A549 (cell line): ENCODE results near the gene PEX26. TPM values are rescaled to one million over a fixed set of nuclear protein-coding genes. Genes with fewer than 3 reads are reported as not detected.
"Not testable (repeated sequence)": the region's sequence is repeated elsewhere in the genome, so short reads cannot be mapped to it uniquely, and the experiment has no call there.

ENCODE experiments used
- ATAC-seq, 2 experiments: fragments of 200-7000 bp in 1 of 2; fragments of >200 bp in 1 of 2; cut with Nextera tagmentation in 1 of 2; cut with Tn5 transposase in 1 of 2; 3 replicates each; pipeline versions ENCODE4 v1.8.0 to v1.9.1; 2018 to 2020; ENCODE audit warnings: mild to moderate bottlenecking in 1 of 2, moderate library complexity in 1 of 2
- CTCF ChIA-PET: fragments of 300-600 bp; sonication (Branson Sonifier 250); formaldehyde crosslinking; extraction: SDS; loops from one replicate; lab custom pipeline; 2021; ENCODE audit warnings: antibody characterized with exemption, inconsistent platforms; lab: Yijun Ruan, JAX
- POLR2A ChIA-PET: fragments of 350-600 bp; formaldehyde crosslinking; extraction: SDS; loops from one replicate; lab custom pipeline; 2021; ENCODE audit warnings: antibody characterized with exemption, inconsistent platforms; lab: Yijun Ruan, JAX
- DNase-seq, 2 experiments: peaks; one replicate each; pipeline versions ENCODE4 v3.0.0 to v3.0.0-alpha.2; 2011 to 2016; ENCODE audit warnings: low read depth in 1 of 2, low spot score in 1 of 2
- FAIRE-seq: peaks from 2 replicates; lab custom pipeline; 2011; peaks lifted over from hg19 to GRCh38; lab: Jason Lieb, UNC
- H3K27ac ChIP-seq, 2 experiments: fragments of >200 bp; sonication (Bioruptor Twin); formaldehyde crosslinking; 3 replicates each; pipeline ENCODE4 v1.5.1; 2016 to 2017
- H3K4me1 ChIP-seq: fragments of >200 bp; sonication (Bioruptor Twin); formaldehyde crosslinking; 3 replicates; pipeline ENCODE4 v1.6.1; 2016
- H3K4me2 ChIP-seq: fragments of >200 bp; sonication (Bioruptor Twin); formaldehyde crosslinking; 3 replicates; pipeline ENCODE4 v1.6.1; 2016
- H3K4me3 ChIP-seq: fragments of >200 bp; sonication (Bioruptor Twin); formaldehyde crosslinking; 3 replicates; pipeline ENCODE4 v1.5.1; 2016
- H3K9me3 ChIP-seq: fragments of >200 bp; sonication (Bioruptor Twin); formaldehyde crosslinking; 3 replicates; pipeline ENCODE4 v1.6.1; 2016
- CEBPB ChIP-seq, 2 experiments: fragments of >200 bp in 1 of 2; sonication (Bioruptor Twin) in 1 of 2; formaldehyde crosslinking in 1 of 2; IDR thresholded peaks; 2 replicates each; pipeline ENCODE4 v1.6.1; 2012 to 2016
- CHD2 ChIP-seq: fragments of 150-350 bp; IDR thresholded peaks from 2 replicates; pipeline ENCODE4 v1.6.1; 2014; ENCODE audit warnings: low read length; ENCODE audit not compliant: partially characterized antibody
- EHMT2 ChIP-seq: fragments of 200-600 bp; sonication (generic); IDR thresholded peaks from 2 replicates; pipeline ENCODE4 v1.6.1; 2016; ENCODE audit warnings: antibody characterized with exemption, low read depth, mild to moderate bottlenecking, moderate library complexity
- ESRRA ChIP-seq: fragments of 150-350 bp; IDR thresholded peaks from 2 replicates; pipeline ENCODE4 v1.6.1; 2014; ENCODE audit warnings: mild to moderate bottlenecking, low read length, borderline replicate concordance
- JUNB ChIP-seq: fragments of >200 bp; sonication (Bioruptor Twin); formaldehyde crosslinking; IDR thresholded peaks from 2 replicates; pipeline ENCODE4 v1.6.1; 2016
- MAZ ChIP-seq: fragments of 150-350 bp; IDR thresholded peaks from 2 replicates; pipeline ENCODE4 v1.6.1; 2014; ENCODE audit warnings: antibody characterized with exemption, low read depth, low read length, borderline replicate concordance
- MYC ChIP-seq: IDR thresholded peaks from 2 replicates; pipeline ENCODE4 v1.6.1; 2012; ENCODE audit warnings: mild to moderate bottlenecking, inconsistent platforms, low read length, improper control_type of control experiment, borderline replicate concordance
- NR3C1 ChIP-seq: fragments of >200 bp; sonication (Bioruptor Twin); formaldehyde crosslinking; IDR thresholded peaks from 3 replicates; pipeline ENCODE4 v1.6.1; 2017
- RAD21 ChIP-seq, 2 experiments: fragments of >200 bp in 1 of 2; sonication (Bioruptor Twin) in 1 of 2; formaldehyde crosslinking in 1 of 2; IDR thresholded peaks in 1 of 2; conservative IDR thresholded peaks in 1 of 2; 2 replicates in 1 of 2; 3 replicates in 1 of 2; pipeline ENCODE4 v1.6.1; 2012 to 2018; ENCODE audit warnings: inconsistent platforms in 1 of 2
- RNF2 ChIP-seq: fragments of 200-600 bp; sonication (generic); IDR thresholded peaks from 2 replicates; pipeline ENCODE4 v1.6.1; 2016; ENCODE audit warnings: low read depth, mild to moderate bottlenecking, antibody characterized with exemption, moderate library complexity, borderline replicate concordance
- SMC3 ChIP-seq: fragments of >200 bp; sonication (Bioruptor Twin); formaldehyde crosslinking; IDR thresholded peaks from 3 replicates; pipeline ENCODE4 v1.6.1; 2018; ENCODE audit warnings: inconsistent platforms
- SREBF2 ChIP-seq: fragments of 450-650 bp; IDR thresholded peaks from 2 replicates; pipeline ENCODE4 v1.6.1; 2014; ENCODE audit warnings: mild to moderate bottlenecking, moderate library complexity
- TFCP2L1 ChIP-seq: fragments of 250-450 bp; sonication (Bioruptor Pico); IDR thresholded peaks from 2 replicates; pipeline ENCODE4 v1.5.0; 2021; ENCODE audit warnings: mild to moderate bottlenecking
- ZC3H11A ChIP-seq: fragments of 450-650 bp; IDR thresholded peaks from 2 replicates; pipeline ENCODE4 v1.6.1; 2014; ENCODE audit warnings: antibody characterized with exemption, mild to moderate bottlenecking
- WGBS: methylation state at CpG from one replicate; pipeline ENCODE4 v1.1.6; 2017; ENCODE audit errors: missing lambda C conversion rate; 5-methylcytosine and 5-hydroxymethylcytosine counted together
- polyA plus RNA-seq, 4 experiments: library from polyadenylated mRNA; depleted of rRNA in 3 of 4; stranded (reverse); fragments of >200 nt; fragmentation: RNase III in 1 of 4; extraction: RNeasy Plus Mini Kit Qiagen cat#74134 plus additional on column Dnase treatment in 1 of 4; gene quantifications; 2 replicates in 3 of 4; 3 replicates in 1 of 4; pipeline ENCODE4 v1.2.3, GENCODE V29; 2011 to 2017
- TF ChIP-seq, protein P1 (sequence below): IDR thresholded peaks from 2 replicates; pipeline ENCODE4 v1.6.1; 2012; ENCODE audit warnings: low read depth, borderline replicate concordance
- TF ChIP-seq, protein P2 (sequence below): IDR thresholded peaks from 2 replicates; pipeline ENCODE4 v1.6.1; 2012
- TF ChIP-seq, protein P3 (sequence below): fragments of >200 bp; sonication (Bioruptor Twin); formaldehyde crosslinking; IDR thresholded peaks from 3 replicates; pipeline ENCODE4 v1.5.1; 2016
- TF ChIP-seq, protein P4 (sequence below): fragments of 250-450 bp; sonication (Bioruptor Pico); IDR thresholded peaks from 2 replicates; pipeline ENCODE4 v1.5.0; 2020; ENCODE audit warnings: low read depth, mild to moderate bottlenecking, moderate library complexity

The PEX26 gene
- polyA plus RNA-seq, 2 of the 4 experiments (the other 2 are of a cell fraction), result 11.8 to 12.4 TPM

DNA sequence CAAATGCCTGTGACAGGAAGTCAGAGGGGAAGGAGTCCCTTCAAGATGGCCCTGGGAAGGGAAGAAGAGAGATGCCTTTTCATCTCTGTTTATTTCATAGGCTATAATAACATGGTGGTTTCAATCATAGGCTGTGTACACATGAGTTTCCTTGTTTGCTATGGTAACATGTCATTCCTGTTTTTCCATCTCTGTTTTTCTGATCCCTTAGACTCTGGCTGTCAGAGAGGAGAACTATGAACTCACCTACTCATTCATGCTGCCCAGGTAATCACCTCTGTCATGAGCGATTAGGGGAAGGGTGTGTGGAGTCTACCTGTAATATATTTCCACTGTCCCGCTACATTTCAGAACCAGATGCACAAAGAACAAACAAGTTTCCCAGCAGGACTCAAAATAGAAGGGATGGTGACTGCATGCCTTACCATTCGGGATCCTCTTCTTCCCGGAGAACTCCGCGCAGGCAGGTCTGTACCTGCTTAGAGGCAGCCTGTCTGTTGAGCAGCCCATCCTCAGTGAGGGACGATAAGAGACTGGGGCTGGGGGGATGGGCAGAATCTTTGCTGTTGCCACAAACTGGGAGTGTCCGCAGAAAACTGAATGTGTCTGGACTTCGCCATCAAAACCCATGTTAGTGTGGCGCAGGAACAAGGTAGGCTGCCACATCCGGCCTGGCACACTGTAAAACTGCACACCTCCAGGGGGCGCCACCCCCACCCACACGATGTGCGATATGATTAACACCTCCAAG is 7.1 kb upstream of the PEX26 start:
- Histone ChIP-seq H3K4me1 (peaks cover 13% of the 10 kb centered on the region), H3K27ac (peak overlapping the region; percentile 17 to 33; a peak in 2 of 6 replicates), H3K9me3 (no peaks in the 10 kb centered on the region), H3K4me2 (no peak overlapping the region), H3K4me3 (no peak overlapping the region)
- WGBS, result 77% methylated on average over 14 of the region's 14 CpGs
- ChIA-PET POLR2A (no interaction called here), CTCF (interaction anchor here (0.7 to 5.8 kb wide), 6 partner anchors 28 to 241 kb away, joined by 3 to 107 read pairs (median 4); no protein-coding TSS in a partner anchor)
- no peak for DNase-seq
- no peak for TF ChIP-seq TFCP2L1 (CRISPR knock-in tag)
- TF ChIP-seq ZC3H11A, result no peak
- TF ChIP-seq, protein P1, sequence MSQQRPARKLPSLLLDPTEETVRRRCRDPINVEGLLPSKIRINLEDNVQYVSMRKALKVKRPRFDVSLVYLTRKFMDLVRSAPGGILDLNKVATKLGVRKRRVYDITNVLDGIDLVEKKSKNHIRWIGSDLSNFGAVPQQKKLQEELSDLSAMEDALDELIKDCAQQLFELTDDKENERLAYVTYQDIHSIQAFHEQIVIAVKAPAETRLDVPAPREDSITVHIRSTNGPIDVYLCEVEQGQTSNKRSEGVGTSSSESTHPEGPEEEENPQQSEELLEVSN, result no peak
- TF ChIP-seq, protein P2, sequence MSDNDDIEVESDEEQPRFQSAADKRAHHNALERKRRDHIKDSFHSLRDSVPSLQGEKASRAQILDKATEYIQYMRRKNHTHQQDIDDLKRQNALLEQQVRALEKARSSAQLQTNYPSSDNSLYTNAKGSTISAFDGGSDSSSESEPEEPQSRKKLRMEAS, result no peak
- TF ChIP-seq, protein P3, sequence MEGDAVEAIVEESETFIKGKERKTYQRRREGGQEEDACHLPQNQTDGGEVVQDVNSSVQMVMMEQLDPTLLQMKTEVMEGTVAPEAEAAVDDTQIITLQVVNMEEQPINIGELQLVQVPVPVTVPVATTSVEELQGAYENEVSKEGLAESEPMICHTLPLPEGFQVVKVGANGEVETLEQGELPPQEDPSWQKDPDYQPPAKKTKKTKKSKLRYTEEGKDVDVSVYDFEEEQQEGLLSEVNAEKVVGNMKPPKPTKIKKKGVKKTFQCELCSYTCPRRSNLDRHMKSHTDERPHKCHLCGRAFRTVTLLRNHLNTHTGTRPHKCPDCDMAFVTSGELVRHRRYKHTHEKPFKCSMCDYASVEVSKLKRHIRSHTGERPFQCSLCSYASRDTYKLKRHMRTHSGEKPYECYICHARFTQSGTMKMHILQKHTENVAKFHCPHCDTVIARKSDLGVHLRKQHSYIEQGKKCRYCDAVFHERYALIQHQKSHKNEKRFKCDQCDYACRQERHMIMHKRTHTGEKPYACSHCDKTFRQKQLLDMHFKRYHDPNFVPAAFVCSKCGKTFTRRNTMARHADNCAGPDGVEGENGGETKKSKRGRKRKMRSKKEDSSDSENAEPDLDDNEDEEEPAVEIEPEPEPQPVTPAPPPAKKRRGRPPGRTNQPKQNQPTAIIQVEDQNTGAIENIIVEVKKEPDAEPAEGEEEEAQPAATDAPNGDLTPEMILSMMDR, result no peak
- no peak for ATAC-seq
- FAIRE-seq, result no peak

DNA sequence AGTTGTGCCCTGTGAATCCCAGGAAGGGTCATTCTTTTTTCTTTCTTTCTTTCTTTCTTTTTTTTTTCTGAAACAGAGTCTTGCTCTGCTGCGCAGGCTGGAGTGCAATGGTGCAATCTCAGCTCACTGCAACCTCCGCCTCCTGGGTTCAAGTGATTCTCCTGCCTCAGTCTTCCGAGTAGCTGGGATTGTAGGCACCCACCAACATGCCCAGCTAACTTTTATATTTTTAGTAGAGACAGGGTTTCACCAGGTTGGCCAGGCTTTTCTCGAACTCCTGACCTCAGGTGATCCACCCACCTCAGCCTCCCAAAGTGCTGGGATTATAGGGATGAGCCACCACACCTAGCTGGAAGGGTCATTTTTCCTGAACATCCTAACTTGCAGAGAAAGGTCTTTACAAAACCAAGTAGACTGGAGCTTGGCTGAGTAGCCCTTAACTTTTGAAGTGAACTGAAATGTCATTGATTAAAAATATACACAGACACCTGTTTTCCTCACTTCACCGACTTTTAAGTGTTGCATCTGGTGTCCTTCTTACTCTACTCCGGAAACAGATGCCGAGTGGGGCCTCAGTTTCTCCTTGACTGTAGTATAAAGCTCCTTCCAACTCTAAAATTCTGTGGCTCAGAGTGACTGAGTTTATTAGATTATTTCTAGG is 6.4 kb upstream of the PEX26 start:
- DNase-seq, POLR2A ChIA-PET, ATAC-seq, H3K9me3 ChIP-seq, FAIRE-seq, H3K4me2 ChIP-seq, H3K27ac ChIP-seq, H3K4me3 ChIP-seq: not testable (repeated sequence)
- CTCF ChIA-PET, result interaction anchor here (0.7 to 5.8 kb wide), 6 partner anchors 27 to 277 kb away, joined by 3 to 107 read pairs (median 4); no protein-coding TSS in a partner anchor
- WGBS, result 84% methylated on average over 7 of the region's 7 CpGs
- H3K4me1 ChIP-seq, result peaks cover 18% of the 10 kb centered on the region

DNA sequence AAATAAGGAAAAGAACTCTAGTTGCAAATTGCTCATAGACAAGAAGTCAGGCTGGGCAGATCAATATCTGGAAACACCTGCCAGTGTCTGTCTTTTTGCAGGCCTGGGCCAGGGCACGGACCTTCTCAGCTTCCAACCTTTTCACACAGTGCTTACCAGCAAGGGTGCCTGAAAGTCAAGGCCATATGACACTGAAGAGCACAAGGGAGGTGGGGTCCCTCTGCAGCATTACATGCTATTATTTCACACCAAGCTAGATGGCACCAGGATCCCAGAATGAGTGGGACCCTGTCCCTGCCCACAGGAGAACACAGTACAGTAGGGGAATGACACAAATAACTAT is 5.9 kb upstream of the PEX26 start:
- Histone ChIP-seq H3K9me3 (no peaks in the 10 kb centered on the region), H3K27ac (no peak overlapping the region), H3K4me2 (no peak overlapping the region), H3K4me1 (peaks cover 24% of the 10 kb centered on the region), H3K4me3 (no peak overlapping the region)
- ATAC-seq (no peak), DNase-seq (no peak), FAIRE-seq (no peak)
- ChIA-PET POLR2A (no interaction called here), CTCF (interaction anchor here (0.9 to 5.8 kb wide), 5 partner anchors 26 to 277 kb away, joined by 3 to 107 read pairs (median 5); no protein-coding TSS in a partner anchor)
- 90% methylated on average over 1 of the region's 1 CpG for WGBS
- no peak for TF ChIP-seq RAD21 (conservative IDR thresholded peaks at IDR 0.05 in 1 of 2, IDR thresholded peaks at IDR 0.05 in 1 of 2)
- TF ChIP-seq MAZ, result no peak
- no peak for TF ChIP-seq JUNB
- TF ChIP-seq EHMT2, result no peak
- TF ChIP-seq CHD2, result no peak
- no peak for TF ChIP-seq NR3C1
- no peak for TF ChIP-seq RNF2
- TF ChIP-seq, protein P4, sequence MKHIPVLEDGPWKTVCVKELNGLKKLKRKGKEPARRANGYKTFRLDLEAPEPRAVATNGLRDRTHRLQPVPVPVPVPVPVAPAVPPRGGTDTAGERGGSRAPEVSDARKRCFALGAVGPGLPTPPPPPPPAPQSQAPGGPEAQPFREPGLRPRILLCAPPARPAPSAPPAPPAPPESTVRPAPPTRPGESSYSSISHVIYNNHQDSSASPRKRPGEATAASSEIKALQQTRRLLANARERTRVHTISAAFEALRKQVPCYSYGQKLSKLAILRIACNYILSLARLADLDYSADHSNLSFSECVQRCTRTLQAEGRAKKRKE (CRISPR knock-in tag), result no peak
- no peak for TF ChIP-seq MYC
- no peak for TF ChIP-seq SMC3
- TF ChIP-seq TFCP2L1 (CRISPR knock-in tag), result no peak
- TF ChIP-seq ESRRA, result no peak
- no peak for TF ChIP-seq CEBPB (IDR thresholded peaks at IDR 0.05)
- TF ChIP-seq SREBF2, result no peak
